IMR-90 (cell line): ENCODE measurements around the gene KAZALD1. TPM values are rescaled to one million over a fixed set of nuclear protein-coding genes. Genes with fewer than 3 reads are reported as not detected.
"Not testable (repeated sequence)": the region's sequence is repeated elsewhere in the genome, so short reads cannot be mapped to it uniquely, and the experiment has no call there.

Experiments used
- ATAC-seq: fragments of 200-7000 bp; cut with Tn5 transposase; 2 replicates; pipeline ENCODE4 v1.9.1; 2020; ENCODE audit warnings: low read depth, mild to moderate bottlenecking, moderate library complexity
- BruUV-seq: library from RNA; stranded (reverse); fragments of 400-500 nt; replicated peaks from 2 replicates; lab custom pipeline; 2021; lab: Mats Ljungman, UMichigan
- CTCF ChIA-PET: fragments of 300-600 bp; formaldehyde crosslinking; extraction: SDS; loops from one replicate; lab custom pipeline; 2021; ENCODE audit warnings: antibody characterized with exemption; lab: Yijun Ruan, JAX
- POLR2A ChIA-PET: fragments of 300-600 bp; sonication (Branson Sonifier 250); formaldehyde crosslinking; loops from one replicate; lab custom pipeline; 2022; ENCODE audit warnings: antibody characterized with exemption; ENCODE audit not compliant: unreplicated experiment; lab: Charles Lee
- DNase-seq: peaks from one replicate; pipeline ENCODE4 v3.0.0; 2013
- H2AFZ ChIP-seq: replicated peaks from 2 replicates; pipeline ENCODE3; 2013; ENCODE audit warnings: low read length, mild to moderate bottlenecking; ENCODE audit not compliant: poor library complexity
- H2AK5ac ChIP-seq: 2 replicates; pipeline ENCODE4 v1.6.1; 2013; ENCODE audit warnings: low read depth, low read length, inconsistent platforms
- H2AK9ac ChIP-seq: replicated peaks from 2 replicates; pipeline ENCODE3; 2013; ENCODE audit warnings: mild to moderate bottlenecking, low read depth, low read length, moderate library complexity; ENCODE audit not compliant: poor library complexity
- H2BK120ac ChIP-seq: 2 replicates; pipeline ENCODE4 v1.6.1; 2013; ENCODE audit warnings: low read depth, low read length, inconsistent platforms
- H2BK15ac ChIP-seq: 3 replicates; pipeline ENCODE4 v1.6.1; 2013; ENCODE audit warnings: low read depth, low read length, inconsistent platforms
- H2BK20ac ChIP-seq: 2 replicates; pipeline ENCODE4 v1.6.1; 2013; ENCODE audit warnings: low read depth, mild to moderate bottlenecking, inconsistent platforms, low read length, moderate library complexity
- H2BK5ac ChIP-seq: 2 replicates; pipeline ENCODE4 v1.6.1; 2013; ENCODE audit warnings: mild to moderate bottlenecking, low read depth, low read length, inconsistent platforms; ENCODE audit not compliant: poor library complexity, severe bottlenecking
- H3K14ac ChIP-seq: replicated peaks from 2 replicates; pipeline ENCODE4 v1.6.1; 2013; ENCODE audit warnings: low read depth, low read length, inconsistent platforms
- H3K18ac ChIP-seq: 2 replicates; pipeline ENCODE4 v1.6.1; 2013; ENCODE audit warnings: low read depth, low read length, control low read depth
- H3K23ac ChIP-seq: 2 replicates; pipeline ENCODE4 v1.6.1; 2013; ENCODE audit warnings: low read depth, low read length, inconsistent platforms
- H3K27ac ChIP-seq: 2 replicates; pipeline ENCODE4 v1.5.1; 2013; ENCODE audit warnings: mild to moderate bottlenecking, control low read depth, low read length; ENCODE audit not compliant: insufficient read depth
- H3K27me3 ChIP-seq: 2 replicates; pipeline ENCODE4 v1.6.1; 2013; ENCODE audit warnings: low read length; ENCODE audit not compliant: control insufficient read depth, insufficient read depth
- H3K36me3 ChIP-seq: 2 replicates; pipeline ENCODE4 v1.6.1; 2013; ENCODE audit warnings: low read length, mixed read lengths; ENCODE audit not compliant: control insufficient read depth, insufficient read depth
- H3K4ac ChIP-seq: 2 replicates; pipeline ENCODE4 v1.6.1; 2013; ENCODE audit warnings: low read depth, low read length, inconsistent platforms
- H3K4me1 ChIP-seq: 2 replicates; pipeline ENCODE4 v1.6.1; 2013; ENCODE audit warnings: low read length, mixed read lengths; ENCODE audit not compliant: control insufficient read depth, insufficient read depth
- H3K4me2 ChIP-seq: 2 replicates; pipeline ENCODE4 v1.6.1; 2013; ENCODE audit warnings: low read depth, mild to moderate bottlenecking, control low read depth, low read length, moderate library complexity
- H3K4me3 ChIP-seq: 2 replicates; pipeline ENCODE4 v1.5.1; 2013; ENCODE audit warnings: low read depth, mild to moderate bottlenecking, control low read depth, low read length, moderate library complexity; ENCODE audit not compliant: insufficient read depth
- H3K56ac ChIP-seq: 2 replicates; pipeline ENCODE4 v1.6.1; 2013; ENCODE audit warnings: low read length, inconsistent platforms; ENCODE audit not compliant: insufficient read depth; ENCODE audit errors: extremely low read depth
- H3K79me1 ChIP-seq, 2 experiments: 2 replicates each; pipeline ENCODE4 v1.6.1; 2013; ENCODE audit warnings: low read length in 2 of 2, inconsistent platforms in 1 of 2, low read depth in 1 of 2
- H3K9ac ChIP-seq: 2 replicates; pipeline ENCODE4 v1.6.1; 2013; ENCODE audit warnings: low read depth, low read length, control low read depth
- H3K9me1 ChIP-seq: 2 replicates; pipeline ENCODE4 v1.6.1; 2013; ENCODE audit warnings: low read length, inconsistent platforms; ENCODE audit not compliant: insufficient read depth
- H3K9me3 ChIP-seq: 2 replicates; pipeline ENCODE4 v1.6.1; 2013; ENCODE audit warnings: low read length; ENCODE audit not compliant: control insufficient read depth, insufficient read depth
- H4K20me1 ChIP-seq: 2 replicates; pipeline ENCODE4 v1.6.1; 2013; ENCODE audit warnings: low read length, inconsistent platforms; ENCODE audit not compliant: insufficient read depth
- H4K5ac ChIP-seq: 2 replicates; pipeline ENCODE4 v1.6.1; 2013; ENCODE audit warnings: mild to moderate bottlenecking, low read depth, low read length, control low read depth
- H4K8ac ChIP-seq, 2 experiments: 2 replicates each; pipeline ENCODE4 v1.6.1; 2013; ENCODE audit warnings: low read depth in 2 of 2, low read length in 2 of 2, control low read depth in 1 of 2, inconsistent platforms in 1 of 2
- H4K91ac ChIP-seq: 2 replicates; pipeline ENCODE4 v1.6.1; 2013; ENCODE audit warnings: low read depth, low read length, inconsistent platforms; ENCODE audit not compliant: insufficient read depth
- WGBS, 2 experiments: methylation state at CpG; one replicate each; pipeline versions ENCODE4 v1.1.5 to v1.1.7; 2013; ENCODE audit warnings: missing lambda C conversion rate in 2 of 2; ENCODE audit not compliant: insufficient read length in 1 of 2; ENCODE audit errors: extremely low coverage in 2 of 2; 5-methylcytosine and 5-hydroxymethylcytosine counted together
- dilution Hi-C: fragments of 300-500 bp; cut with HindIII; formaldehyde crosslinking; loops from one replicate; pipeline ENCODE4 v1.14.3; 2018; ENCODE audit warnings: low sequenced_read_pairs; ENCODE audit not compliant: unreplicated experiment
- in situ Hi-C: fragments of 300-500 bp; cut with MboI; formaldehyde crosslinking; loops from 3 replicates; pipeline ENCODE4 v1.14.3; 2019; ENCODE audit warnings: low sequenced_read_pairs, inconsistent platforms, mixed read lengths
- intact Hi-C: fragments of 100-400 bp; cut with micrococcal nuclease; formaldehyde crosslinking; loops from 2 replicates; pipeline ENCODE4 v1.10.0; 2022
- polyA plus RNA-seq, 3 experiments: library from polyadenylated mRNA; depleted of rRNA; stranded (reverse); fragments of >200 nt; gene quantifications; 2 replicates each; pipeline ENCODE4 v1.2.3, GENCODE V29; 2012; ENCODE audit warnings: low replicate concordance in 1 of 3
- total RNA-seq: library from RNA; depleted of rRNA; stranded (reverse); fragments of >200 nt; gene quantifications from 2 replicates; pipeline ENCODE4 v1.2.3, GENCODE V29; 2012

KAZALD1 gene
- total and polyA plus RNA-seq, 2 of the 4 experiments (the other 2 are of a cell fraction): 9.1 to 18.6 TPM

DNA sequence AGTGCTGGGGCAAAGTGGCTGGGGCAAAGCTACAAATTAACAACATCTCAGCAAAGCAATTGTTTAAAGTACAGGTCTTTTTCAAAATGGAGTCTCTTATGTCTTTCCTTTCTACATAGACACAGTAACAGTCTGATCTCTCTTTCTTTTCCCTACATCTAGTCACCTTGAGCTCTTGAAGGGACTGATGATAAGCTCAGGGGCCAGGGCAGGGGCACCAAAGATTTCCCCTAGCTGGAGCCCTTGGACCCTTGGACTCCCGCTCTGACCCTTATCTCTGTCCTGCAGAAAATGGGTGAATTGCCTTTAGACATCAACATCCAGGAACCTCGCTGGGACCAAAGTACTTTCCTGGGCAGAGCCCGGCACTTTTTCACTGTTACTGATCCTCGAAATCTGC is 27.4 kb upstream of the KAZALD1 start:
- H3K4me1 ChIP-seq, H3K4ac ChIP-seq, H2AK5ac ChIP-seq, H3K27ac ChIP-seq, in situ Hi-C loops, H4K5ac ChIP-seq, H2AFZ ChIP-seq, POLR2A ChIA-PET, H2BK15ac ChIP-seq, H2BK120ac ChIP-seq, H2BK20ac ChIP-seq, H3K4me2 ChIP-seq, H3K18ac ChIP-seq, H3K4me3 ChIP-seq, H3K23ac ChIP-seq, dilution Hi-C loops, H2AK9ac ChIP-seq, H3K27me3 ChIP-seq, H4K8ac ChIP-seq, H3K9me1 ChIP-seq, ATAC-seq, BruUV-seq, H3K9ac ChIP-seq, H3K9me3 ChIP-seq, H4K91ac ChIP-seq, H3K56ac ChIP-seq, H3K14ac ChIP-seq, H2BK5ac ChIP-seq, DNase-seq: not testable (repeated sequence)
- intact Hi-C loops: loop anchor here (5.0 kb wide), 1 partner anchor 33 kb away; no protein-coding TSS in a partner anchor
- H3K36me3 ChIP-seq: peaks cover 43% of the 10 kb centered on the region
- H3K79me1 ChIP-seq: peaks cover 21 to 65% of the 10 kb centered on the region in 2 experiments; a peak in 3 of 4 replicates
- CTCF ChIA-PET: interaction anchor here (1.0 to 1.2 kb wide), 2 partner anchors 15 to 108 kb away, joined by 3 read pairs; no protein-coding TSS in a partner anchor
- peaks cover 36% of the 10 kb centered on the region for H4K20me1 ChIP-seq
- no CpG with 5 or more reads among the region's 4 CpGs for WGBS, 2 experiments
